Peyer's patch (tissue), 4 donors: ENCODE measurements around the gene ASB14.

ENCODE experiments used
- POLR2A ChIP-seq, 2 donors: fragments of 450-650 bp; IDR thresholded peaks; one replicate each; pipeline ENCODE4 v1.5.1; 2017; ENCODE audit warnings: antibody characterized with exemption in 2 of 2, mild to moderate bottlenecking in 2 of 2, moderate library complexity in 2 of 2
- TF ChIP-seq, protein P1 (sequence below), 6 experiments: fragments of 450-650 bp in 4 of 6; fragments of 200-600 bp in 2 of 6; sonication (generic) in 1 of 6; IDR thresholded peaks; one replicate each; pipeline ENCODE4 v1.5.1; 2017 to 2019; ENCODE audit warnings: antibody characterized with exemption in 6 of 6, mild to moderate bottlenecking in 3 of 6, moderate library complexity in 1 of 6

DNA sequence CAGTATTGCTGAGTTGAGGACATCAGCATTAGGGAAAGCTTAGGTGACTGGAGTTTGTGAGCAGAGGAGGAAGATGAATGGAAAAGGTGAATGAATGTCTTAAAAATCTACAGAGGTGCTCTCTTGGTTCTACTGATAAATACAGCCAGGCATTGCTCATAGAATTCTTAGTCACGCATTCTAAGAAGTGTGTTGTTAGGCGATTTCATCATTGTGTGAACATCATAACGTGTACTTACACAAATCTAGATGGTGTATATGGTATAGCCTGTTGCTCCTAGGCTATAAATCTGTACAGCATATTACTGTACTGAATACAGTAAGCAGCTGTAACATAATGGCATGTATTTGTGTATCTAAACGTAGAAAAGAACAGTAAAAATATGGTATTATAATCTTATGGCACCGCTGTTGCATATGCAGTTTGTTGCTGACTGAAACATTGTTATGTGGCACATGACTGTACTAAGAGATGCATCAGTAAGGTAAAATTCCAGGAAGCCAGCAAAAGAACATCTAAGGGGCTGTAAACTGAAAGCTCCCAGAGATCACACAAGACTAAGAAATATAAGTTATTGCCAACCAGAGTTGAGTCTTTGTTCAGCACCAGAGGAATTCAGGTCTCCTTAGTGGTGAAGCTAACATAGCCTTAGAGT lies 42.9 kb upstream of the ASB14 start:
- TF ChIP-seq, protein P1, sequence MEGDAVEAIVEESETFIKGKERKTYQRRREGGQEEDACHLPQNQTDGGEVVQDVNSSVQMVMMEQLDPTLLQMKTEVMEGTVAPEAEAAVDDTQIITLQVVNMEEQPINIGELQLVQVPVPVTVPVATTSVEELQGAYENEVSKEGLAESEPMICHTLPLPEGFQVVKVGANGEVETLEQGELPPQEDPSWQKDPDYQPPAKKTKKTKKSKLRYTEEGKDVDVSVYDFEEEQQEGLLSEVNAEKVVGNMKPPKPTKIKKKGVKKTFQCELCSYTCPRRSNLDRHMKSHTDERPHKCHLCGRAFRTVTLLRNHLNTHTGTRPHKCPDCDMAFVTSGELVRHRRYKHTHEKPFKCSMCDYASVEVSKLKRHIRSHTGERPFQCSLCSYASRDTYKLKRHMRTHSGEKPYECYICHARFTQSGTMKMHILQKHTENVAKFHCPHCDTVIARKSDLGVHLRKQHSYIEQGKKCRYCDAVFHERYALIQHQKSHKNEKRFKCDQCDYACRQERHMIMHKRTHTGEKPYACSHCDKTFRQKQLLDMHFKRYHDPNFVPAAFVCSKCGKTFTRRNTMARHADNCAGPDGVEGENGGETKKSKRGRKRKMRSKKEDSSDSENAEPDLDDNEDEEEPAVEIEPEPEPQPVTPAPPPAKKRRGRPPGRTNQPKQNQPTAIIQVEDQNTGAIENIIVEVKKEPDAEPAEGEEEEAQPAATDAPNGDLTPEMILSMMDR (IDR thresholded peaks at IDR 0.05) = no peak
- TF ChIP-seq POLR2A (IDR thresholded peaks at IDR 0.05) = no peak
